ENCODE data around the gene PKDREJ. TPM values are rescaled to one million over a fixed set of nuclear protein-coding genes. Genes with fewer than 3 reads are reported as not detected.
A peak's percentile ranks its signal among the peaks of the same experiment; 100 is the strongest.

PKDREJ gene
- total RNA-seq, 4 donors from 2014 or later = 0.11 to 0.34 (median 0.34) TPM; not detected in 1

DNA sequence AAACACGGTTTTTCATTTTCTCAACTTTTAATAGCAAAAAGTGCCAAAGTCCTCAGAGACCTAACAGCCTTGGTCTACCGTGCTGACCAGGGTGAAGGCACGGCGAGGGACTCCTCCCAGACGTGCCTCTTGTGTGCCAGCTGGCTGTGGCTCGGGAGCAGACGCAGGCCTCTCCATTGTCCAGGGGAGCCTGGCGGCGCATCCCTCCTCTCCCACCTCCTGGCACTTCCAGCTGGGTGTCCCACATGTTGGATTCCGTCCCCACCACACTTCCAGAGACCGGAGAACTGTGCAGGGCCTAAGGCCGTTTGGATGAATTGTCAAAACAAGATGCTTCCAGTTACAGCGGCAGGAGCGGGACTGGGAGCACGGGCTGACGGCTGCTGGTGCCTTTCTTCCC lies 24.6 kb downstream of the PKDREJ start:
- TF ChIP-seq POLR2A (IDR thresholded peaks at IDR 0.05) = no peak
- TF ChIP-seq POLR2AphosphoS5 (IDR thresholded peaks at IDR 0.05) = no peak
- TF ChIP-seq, protein P1, sequence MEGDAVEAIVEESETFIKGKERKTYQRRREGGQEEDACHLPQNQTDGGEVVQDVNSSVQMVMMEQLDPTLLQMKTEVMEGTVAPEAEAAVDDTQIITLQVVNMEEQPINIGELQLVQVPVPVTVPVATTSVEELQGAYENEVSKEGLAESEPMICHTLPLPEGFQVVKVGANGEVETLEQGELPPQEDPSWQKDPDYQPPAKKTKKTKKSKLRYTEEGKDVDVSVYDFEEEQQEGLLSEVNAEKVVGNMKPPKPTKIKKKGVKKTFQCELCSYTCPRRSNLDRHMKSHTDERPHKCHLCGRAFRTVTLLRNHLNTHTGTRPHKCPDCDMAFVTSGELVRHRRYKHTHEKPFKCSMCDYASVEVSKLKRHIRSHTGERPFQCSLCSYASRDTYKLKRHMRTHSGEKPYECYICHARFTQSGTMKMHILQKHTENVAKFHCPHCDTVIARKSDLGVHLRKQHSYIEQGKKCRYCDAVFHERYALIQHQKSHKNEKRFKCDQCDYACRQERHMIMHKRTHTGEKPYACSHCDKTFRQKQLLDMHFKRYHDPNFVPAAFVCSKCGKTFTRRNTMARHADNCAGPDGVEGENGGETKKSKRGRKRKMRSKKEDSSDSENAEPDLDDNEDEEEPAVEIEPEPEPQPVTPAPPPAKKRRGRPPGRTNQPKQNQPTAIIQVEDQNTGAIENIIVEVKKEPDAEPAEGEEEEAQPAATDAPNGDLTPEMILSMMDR (IDR thresholded peaks at IDR 0.05) = no peak
- TF ChIP-seq EP300 (IDR thresholded peaks at IDR 0.05) = no peak
- WGBS = 69% methylated on average over 7 of the region's 16 CpGs
- no peak overlapping the region for H3K27ac ChIP-seq

DNA sequence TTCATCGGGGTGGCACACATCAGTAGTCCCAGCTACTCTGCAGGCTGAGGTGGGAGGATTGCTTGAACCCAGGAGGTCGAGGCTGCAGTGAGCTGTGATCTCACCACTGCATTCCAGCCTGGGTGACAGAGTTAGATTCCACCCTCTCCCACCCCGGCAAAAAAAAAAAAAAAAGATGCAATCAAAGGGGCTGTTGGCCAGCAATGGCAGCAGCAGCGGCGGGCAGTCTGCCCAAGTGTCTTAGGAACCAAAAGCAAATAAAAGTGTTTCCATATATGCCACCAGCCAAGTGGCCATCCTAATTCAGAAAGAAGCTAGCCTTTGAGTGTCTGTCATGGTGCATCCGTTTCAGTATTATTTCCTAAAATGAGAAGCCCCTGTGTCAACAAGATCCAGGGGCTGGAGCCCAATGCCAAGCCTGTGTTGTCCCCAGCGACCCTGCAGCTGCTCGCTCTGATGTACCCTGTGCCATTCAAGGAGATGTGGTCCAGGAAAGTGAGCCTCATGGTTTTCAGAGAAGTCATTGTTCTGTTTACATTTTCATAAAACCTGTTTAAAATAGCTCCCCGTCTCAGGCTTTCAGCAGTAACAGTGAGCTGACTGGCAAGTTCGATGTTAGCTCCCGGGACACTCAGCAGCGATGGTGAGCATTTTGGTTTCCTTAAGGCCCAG lies 25.6 kb downstream of the PKDREJ start:
- no peak overlapping the region for H3K4me3 ChIP-seq
- H3K36me3 ChIP-seq = peaks cover 48% of the 10 kb centered on the region
- 91% methylated on average over 12 of the region's 12 CpGs for WGBS
- H3K27me3 ChIP-seq = no peaks in the 10 kb centered on the region
- DNase-seq (ENCODE audit: low spot score in 2 of 2) = no peak
- no peaks in the 10 kb centered on the region for H3K4me1 ChIP-seq
- H3K9me3 ChIP-seq = no peaks in the 10 kb centered on the region
- TF ChIP-seq POLR2A (IDR thresholded peaks at IDR 0.05) (no peak), EP300 (IDR thresholded peaks at IDR 0.05) (no peak), POLR2AphosphoS5 (IDR thresholded peaks at IDR 0.05) (no peak)
- TF ChIP-seq, protein P1 (IDR thresholded peaks at IDR 0.05) = no peak
- H3K27ac ChIP-seq = no peak overlapping the region

More for the DNA sequence above, 24.6 kb downstream of the PKDREJ start:
- no peaks in the 10 kb centered on the region for H3K4me1 ChIP-seq
- peaks cover 52% of the 10 kb centered on the region for H3K36me3 ChIP-seq
- DNase-seq (ENCODE audit: low spot score in 2 of 2) = peak in 1 of 2 donors; percentile 57
- H3K27me3 ChIP-seq = no peaks in the 10 kb centered on the region
- no peaks in the 10 kb centered on the region for H3K9me3 ChIP-seq
- no peak overlapping the region for H3K4me3 ChIP-seq

DNA sequence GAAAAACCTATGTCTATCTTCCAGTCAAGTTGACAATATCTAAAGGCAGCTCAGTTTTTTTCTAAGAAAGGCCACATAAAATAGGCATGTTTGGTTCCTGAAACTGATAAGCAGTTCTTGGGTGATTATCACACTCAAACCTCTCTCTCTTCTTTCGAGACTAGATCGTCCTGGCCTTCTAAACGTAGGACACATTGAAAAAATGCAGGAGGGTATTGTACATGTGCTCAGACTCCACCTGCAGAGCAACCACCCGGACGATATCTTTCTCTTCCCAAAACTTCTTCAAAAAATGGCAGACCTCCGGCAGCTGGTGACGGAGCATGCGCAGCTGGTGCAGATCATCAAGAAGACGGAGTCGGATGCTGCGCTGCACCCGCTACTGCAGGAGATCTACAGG lies 28.2 kb downstream of the PKDREJ start:
- DNase-seq (ENCODE audit: low spot score in 2 of 2) = no peak
- Histone ChIP-seq H3K4me1 (no peaks in the 10 kb centered on the region), H3K9me3 (no peaks in the 10 kb centered on the region), H3K36me3 (peaks cover 59% of the 10 kb centered on the region), H3K4me3 (no peak overlapping the region), H3K27me3 (no peaks in the 10 kb centered on the region), H3K27ac (no peak overlapping the region)
- whole genome bisulfite sequencing = 91% methylated on average over 12 of the region's 12 CpGs
- TF ChIP-seq EP300 (IDR thresholded peaks at IDR 0.05) (no peak), POLR2AphosphoS5 (IDR thresholded peaks at IDR 0.05) (no peak), POLR2A (IDR thresholded peaks at IDR 0.05) (no peak)
- TF ChIP-seq, protein P1 (IDR thresholded peaks at IDR 0.05) = no peak

DNA sequence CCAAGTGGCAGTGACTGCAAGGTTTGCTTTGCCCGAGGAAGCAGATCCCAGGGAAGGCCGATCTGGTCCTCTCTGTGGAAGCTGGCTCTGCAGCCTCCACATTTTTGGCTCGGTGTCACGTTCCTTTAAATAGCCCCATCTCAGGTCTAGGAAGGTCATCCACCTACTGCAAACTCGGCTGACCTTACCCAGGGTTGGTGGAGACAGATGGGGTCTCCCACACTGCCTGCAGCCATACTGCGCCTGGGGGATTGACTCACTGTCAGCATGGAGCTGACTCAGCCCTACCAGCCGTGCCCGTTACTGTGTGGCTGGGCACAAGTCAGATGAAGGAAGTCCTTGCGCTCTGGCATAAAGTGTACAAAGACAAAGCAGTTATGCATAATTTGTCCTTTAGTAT lies 29.9 kb downstream of the PKDREJ start:
- Histone ChIP-seq H3K4me1 (no peaks in the 10 kb centered on the region), H3K27ac (no peak overlapping the region), H3K4me3 (no peak overlapping the region), H3K9me3 (no peaks in the 10 kb centered on the region), H3K27me3 (no peaks in the 10 kb centered on the region), H3K36me3 (peaks cover 43% of the 10 kb centered on the region)
- DNase-seq (ENCODE audit: low spot score in 2 of 2) = no peak
- TF ChIP-seq POLR2A (IDR thresholded peaks at IDR 0.05) (no peak), EP300 (IDR thresholded peaks at IDR 0.05) (no peak), POLR2AphosphoS5 (IDR thresholded peaks at IDR 0.05) (no peak)
- TF ChIP-seq, protein P1 (IDR thresholded peaks at IDR 0.05) = no peak
- WGBS = 47% methylated on average over 9 of the region's 9 CpGs

DNA sequence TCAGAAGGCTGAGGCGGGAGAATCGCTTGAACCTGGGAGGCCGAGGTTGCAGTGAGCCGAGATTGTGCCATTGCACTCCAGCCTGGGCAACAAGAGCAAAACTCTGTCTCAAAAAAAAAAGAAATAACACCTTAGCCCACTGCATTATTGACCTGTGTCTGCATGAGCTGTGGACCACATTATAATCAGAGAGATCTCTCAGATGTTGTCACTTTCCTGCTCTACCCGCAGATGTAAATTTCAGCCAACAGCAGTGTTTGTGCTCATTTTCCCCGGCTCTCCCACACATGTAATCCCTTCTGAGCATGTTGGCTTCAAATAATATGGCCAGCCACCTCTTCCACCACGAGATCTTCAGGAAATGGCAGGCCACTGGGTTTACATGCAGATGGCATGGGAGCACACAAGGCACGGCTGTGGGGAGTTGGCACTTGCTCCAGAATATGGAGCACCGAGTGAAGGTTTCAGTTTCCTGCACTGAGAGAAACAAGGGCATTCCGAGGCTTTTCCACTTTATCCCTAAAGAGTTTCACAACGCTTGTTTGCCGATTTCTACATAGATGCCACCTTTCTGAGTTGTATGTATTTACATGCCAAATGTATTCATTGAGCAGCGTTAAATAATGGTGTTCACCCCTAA lies 32.8 kb downstream of the PKDREJ start:
- Histone ChIP-seq H3K36me3 (peaks cover 44% of the 10 kb centered on the region), H3K27me3 (no peaks in the 10 kb centered on the region), H3K4me3 (no peak overlapping the region), H3K27ac (no peak overlapping the region), H3K9me3 (no peaks in the 10 kb centered on the region), H3K4me1 (no peaks in the 10 kb centered on the region)
- no peak for TF ChIP-seq POLR2A (IDR thresholded peaks at IDR 0.05)
- TF ChIP-seq, protein P1 (IDR thresholded peaks at IDR 0.05) = no peak
- no peak for TF ChIP-seq POLR2AphosphoS5 (IDR thresholded peaks at IDR 0.05)
- TF ChIP-seq EP300 (IDR thresholded peaks at IDR 0.05) = no peak
- DNase-seq (ENCODE audit: low spot score in 2 of 2) = no peak
- 91% methylated on average over 13 of the region's 13 CpGs for WGBS

Measured in suprapubic skin (tissue), 4 donors.